HepG2 (cell line): ENCODE results near the gene SYNGR2. TPM values are rescaled to one million over a fixed set of nuclear protein-coding genes. Genes with fewer than 3 reads are reported as not detected.

Experiments
- ETV6 ChIP-seq: sonication (generic); formaldehyde crosslinking; conservative IDR thresholded peaks from 2 replicates; pipeline ENCODE4 v1.4.0; 2020; ENCODE audit warnings: missing genetic modification reagents
- HMGXB3 ChIP-seq: sonication (generic); formaldehyde crosslinking; IDR thresholded peaks from 2 replicates; pipeline ENCODE4 v1.4.0; 2020; ENCODE audit warnings: missing genetic modification reagents, borderline replicate concordance
- KDM1A ChIP-seq: IDR thresholded peaks from 2 replicates; pipeline ENCODE4 v1.6.1; 2016; ENCODE audit warnings: missing compliant biosample characterization
- KDM6A ChIP-seq: IDR thresholded peaks from 2 replicates; pipeline ENCODE4 v1.6.1; 2016; ENCODE audit warnings: low read depth
- KLF12 ChIP-seq: sonication (generic); formaldehyde crosslinking; IDR thresholded peaks from 2 replicates; pipeline ENCODE4 v1.4.0; 2020; ENCODE audit warnings: missing genetic modification reagents, borderline replicate concordance
- NONO ChIP-seq, 2 experiments: fragments of 450-650 bp in 1 of 2; sonication (generic) in 1 of 2; formaldehyde crosslinking in 1 of 2; IDR thresholded peaks in 1 of 2; conservative IDR thresholded peaks in 1 of 2; 2 replicates each; pipeline versions ENCODE4 v1.6.1 to v1.8.0; 2017 to 2022; ENCODE audit warnings: mild to moderate bottlenecking in 1 of 2, missing genetic modification reagents in 1 of 2, moderate library complexity in 1 of 2
- POLR2G ChIP-seq: fragments of 200-400 bp; formaldehyde crosslinking; IDR thresholded peaks from 2 replicates; pipeline ENCODE4 v1.6.1; 2018; ENCODE audit warnings: mild to moderate bottlenecking, low read depth, low read length, moderate library complexity
- SAFB2 ChIP-seq: sonication (generic); formaldehyde crosslinking; IDR thresholded peaks from 2 replicates; pipeline ENCODE4 v1.5.1; 2020; ENCODE audit warnings: missing genetic modification reagents, low read depth, mild to moderate bottlenecking, borderline replicate concordance
- SP1 ChIP-seq, 2 experiments: fragments of 450-650 bp in 1 of 2; sonication (generic) in 1 of 2; formaldehyde crosslinking in 1 of 2; IDR thresholded peaks; 2 replicates each; pipeline versions ENCODE4 v1.4.0 to v1.6.1; 2016 to 2020; ENCODE audit warnings: missing genetic modification reagents in 1 of 2
- ZMYM4 ChIP-seq: sonication (generic); formaldehyde crosslinking; IDR thresholded peaks from 2 replicates; pipeline ENCODE4 v1.8.1; 2023; ENCODE audit warnings: mild to moderate bottlenecking, missing genetic modification reagents
- ZNF414 ChIP-seq: sonication (generic); formaldehyde crosslinking; IDR thresholded peaks from 2 replicates; pipeline ENCODE4 v1.5.0; 2020; ENCODE audit warnings: missing genetic modification reagents
- ZNF512B ChIP-seq: sonication (generic); formaldehyde crosslinking; IDR thresholded peaks from 2 replicates; pipeline ENCODE4 v1.5.1; 2020; ENCODE audit warnings: missing genetic modification reagents, mild to moderate bottlenecking, borderline replicate concordance
- ZNF777 ChIP-seq: sonication (generic); formaldehyde crosslinking; IDR thresholded peaks from 2 replicates; pipeline ENCODE4 v1.4.0; 2020; ENCODE audit warnings: missing genetic modification reagents
- polyA plus RNA-seq, 8 experiments: library from polyadenylated mRNA; depleted of rRNA in 3 of 8; stranded (reverse) in 7 of 8; unstranded in 1 of 8; fragments of >200 nt; fragmentation: Illumina TruSeq in 4 of 8; extraction: Trizol in 4 of 8; gene quantifications; 2 replicates each; pipeline versions ENCODE4 v1.2.1 to v1.2.3, GENCODE V29; 2011 to 2016; ENCODE audit warnings: low read depth in 4 of 8, missing spikeins in 1 of 8, mixed read lengths in 1 of 8; ENCODE audit not compliant: insufficient read depth in 1 of 8
- total RNA-seq, 5 experiments: library from RNA; depleted of rRNA; stranded (reverse); fragments of >200 nt; fragmentation: Illumina TruSeq; extraction: Trizol; gene quantifications; 2 replicates each; pipeline ENCODE4 v1.2.3, GENCODE V29; 2016; ENCODE audit warnings: low read depth in 1 of 5
- TF ChIP-seq, protein P1 (sequence below): sonication (generic); formaldehyde crosslinking; IDR thresholded peaks from 2 replicates; pipeline ENCODE4 v1.4.0; 2020; ENCODE audit warnings: mild to moderate bottlenecking, low read depth, missing genetic modification reagents
- TF ChIP-seq, protein P2 (sequence below): sonication (generic); formaldehyde crosslinking; IDR thresholded peaks from 2 replicates; pipeline ENCODE4 v1.5.1; 2020; ENCODE audit warnings: mild to moderate bottlenecking, missing genetic modification reagents

Gene SYNGR2
- total and polyA plus RNA-seq, 2 of the 13 experiments (the other 11 are each of a cell fraction or from before 2014, with no cell fraction given), result 46.7 to 170 TPM

- TF ChIP-seq HMGXB3 (CRISPR knock-in tag) (no peak), KDM6A (CRISPR knock-in tag) (no peak), ZMYM4 (CRISPR knock-in tag) (no peak; the same call in 1 of the 2 replicates), ZNF777 (peak; percentile 47), POLR2G (peak; percentile 14; the same call in 1 of the 2 replicates), KLF12 (0 out of 2 replicates have a peak, but pooled peaks have one; percentile 34), ZNF512B (CRISPR knock-in tag) (no peak), KDM1A (CRISPR knock-in tag) (no peak), ETV6 (CRISPR knock-in tag) (peak; percentile 11; the same call in 1 of the 2 replicates), ZNF414 (CRISPR knock-in tag) (no peak; the same call in 1 of the 2 replicates), NONO (IDR thresholded peaks at IDR 0.05) (no peak), NONO (CRISPR knock-in tag; conservative IDR thresholded peaks at IDR 0.05) (no peak), SP1 (IDR thresholded peaks at IDR 0.05) (no peak), SP1 (CRISPR knock-in tag; IDR thresholded peaks at IDR 0.05) (no peak), SAFB2 (CRISPR knock-in tag) (no peak)
- TF ChIP-seq, protein P1, sequence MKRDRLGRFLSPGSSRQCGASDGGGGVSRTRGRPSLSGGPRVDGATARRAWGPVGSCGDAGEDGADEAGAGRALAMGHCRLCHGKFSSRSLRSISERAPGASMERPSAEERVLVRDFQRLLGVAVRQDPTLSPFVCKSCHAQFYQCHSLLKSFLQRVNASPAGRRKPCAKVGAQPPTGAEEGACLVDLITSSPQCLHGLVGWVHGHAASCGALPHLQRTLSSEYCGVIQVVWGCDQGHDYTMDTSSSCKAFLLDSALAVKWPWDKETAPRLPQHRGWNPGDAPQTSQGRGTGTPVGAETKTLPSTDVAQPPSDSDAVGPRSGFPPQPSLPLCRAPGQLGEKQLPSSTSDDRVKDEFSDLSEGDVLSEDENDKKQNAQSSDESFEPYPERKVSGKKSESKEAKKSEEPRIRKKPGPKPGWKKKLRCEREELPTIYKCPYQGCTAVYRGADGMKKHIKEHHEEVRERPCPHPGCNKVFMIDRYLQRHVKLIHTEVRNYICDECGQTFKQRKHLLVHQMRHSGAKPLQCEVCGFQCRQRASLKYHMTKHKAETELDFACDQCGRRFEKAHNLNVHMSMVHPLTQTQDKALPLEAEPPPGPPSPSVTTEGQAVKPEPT (CRISPR knock-in tag), result no peak
- TF ChIP-seq, protein P2, sequence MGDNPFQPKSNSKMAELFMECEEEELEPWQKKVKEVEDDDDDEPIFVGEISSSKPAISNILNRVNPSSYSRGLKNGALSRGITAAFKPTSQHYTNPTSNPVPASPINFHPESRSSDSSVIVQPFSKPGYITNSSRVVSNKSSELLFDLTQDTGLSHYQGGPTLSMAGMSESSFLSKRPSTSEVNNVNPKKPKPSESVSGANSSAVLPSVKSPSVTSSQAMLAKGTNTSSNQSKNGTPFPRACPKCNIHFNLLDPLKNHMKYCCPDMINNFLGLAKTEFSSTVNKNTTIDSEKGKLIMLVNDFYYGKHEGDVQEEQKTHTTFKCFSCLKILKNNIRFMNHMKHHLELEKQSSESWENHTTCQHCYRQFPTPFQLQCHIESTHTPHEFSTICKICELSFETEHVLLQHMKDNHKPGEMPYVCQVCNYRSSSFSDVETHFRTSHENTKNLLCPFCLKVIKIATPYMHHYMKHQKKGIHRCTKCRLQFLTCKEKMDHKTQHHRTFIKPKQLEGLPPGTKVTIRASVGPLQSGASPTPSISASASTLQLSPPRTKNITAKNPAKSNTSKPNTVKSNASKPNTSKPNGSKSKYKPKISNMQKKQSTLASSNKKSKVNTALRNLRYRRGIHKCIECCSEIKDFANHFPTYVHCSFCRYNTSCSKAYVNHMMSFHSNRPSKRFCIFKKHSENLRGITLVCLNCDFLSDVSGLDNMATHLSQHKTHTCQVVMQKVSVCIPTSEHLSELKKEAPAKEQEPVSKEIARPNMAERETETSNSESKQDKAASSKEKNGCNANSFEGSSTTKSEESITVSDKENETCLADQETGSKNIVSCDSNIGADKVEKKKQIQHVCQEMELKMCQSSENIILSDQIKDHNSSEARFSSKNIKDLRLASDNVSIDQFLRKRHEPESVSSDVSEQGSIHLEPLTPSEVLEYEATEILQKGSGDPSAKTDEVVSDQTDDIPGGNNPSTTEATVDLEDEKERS, result 0 out of 2 replicates have a peak, but pooled peaks have one; percentile 34
Observed at GRCh38 chr17:78127888-78128550, 40.4 kb upstream of the SYNGR2 start (continued).
